Transverse colon (tissue), 4 donors: ENCODE data around the gene NLGN1. TPM values are rescaled to one million over a fixed set of nuclear protein-coding genes. Genes with fewer than 3 reads are reported as not detected.
A peak's percentile ranks its signal among the peaks of the same experiment; 100 is the strongest.
"Not testable (repeated sequence)": the region's sequence is repeated elsewhere in the genome, so short reads cannot be mapped to it uniquely, and the experiment has no call there.

Experiments
- DNase-seq: peaks from one replicate; pipeline ENCODE4 v3.0.0-alpha.2; 2019
- H3K27ac ChIP-seq, 4 donors: fragments of 200-600 bp; sonication (generic); 2 replicates each; pipeline ENCODE4 v1.5.1; 2016 to 2018; ENCODE audit warnings: inconsistent platforms in 4 of 4
- H3K27me3 ChIP-seq: fragments of 200-600 bp; sonication (generic); 2 replicates; pipeline ENCODE4 v1.5.1; 2017; ENCODE audit warnings: inconsistent platforms
- H3K36me3 ChIP-seq, 4 donors: fragments of 200-600 bp; sonication (generic); 2 replicates each; pipeline ENCODE4 v1.5.1; 2017 to 2019; ENCODE audit warnings: inconsistent platforms in 4 of 4
- H3K4me1 ChIP-seq, 4 donors: fragments of 200-600 bp; sonication (generic); 2 replicates each; pipeline ENCODE4 v1.5.1; 2017 to 2020; ENCODE audit warnings: inconsistent platforms in 4 of 4
- H3K4me3 ChIP-seq, 4 donors: fragments of 200-600 bp; sonication (generic); 1 replicate in 1 of 4; 2 replicates in 3 of 4; pipeline versions ENCODE4 v1.5.1 to v1.6.1; 2017 to 2019; ENCODE audit warnings: inconsistent platforms in 4 of 4
- H3K9me3 ChIP-seq, 2 donors: fragments of 200-600 bp; sonication (generic); 2 replicates each; pipeline ENCODE4 v1.5.1; 2017 to 2019; ENCODE audit warnings: inconsistent platforms in 2 of 2
- CTCF ChIP-seq, 5 experiments: fragments of 200-600 bp in 3 of 5; fragments of 450-650 bp in 2 of 5; sonication (generic) in 3 of 5; IDR thresholded peaks; 1 replicate in 2 of 5; 2 replicates in 3 of 5; pipeline ENCODE4 v1.5.1; 2016 to 2017; ENCODE audit warnings: antibody characterized with exemption in 5 of 5, inconsistent platforms in 3 of 5, mild to moderate bottlenecking in 2 of 5, moderate library complexity in 1 of 5
- EP300 ChIP-seq: sonication (generic); formaldehyde crosslinking; IDR thresholded peaks from one replicate; pipeline ENCODE4 v1.6.1; 2017; ENCODE audit warnings: antibody characterized with exemption, low read depth
- POLR2A ChIP-seq: fragments of 450-650 bp; IDR thresholded peaks from one replicate; pipeline ENCODE4 v1.6.1; 2016; ENCODE audit warnings: antibody characterized with exemption, mild to moderate bottlenecking, moderate library complexity
- POLR2AphosphoS5 ChIP-seq, 3 donors: sonication (generic); formaldehyde crosslinking; IDR thresholded peaks; one replicate each; pipeline ENCODE4 v1.6.1; 2016; ENCODE audit warnings: antibody characterized with exemption in 3 of 3
- WGBS, 2 donors: methylation state at CpG; one replicate each; pipeline ENCODE4 v1.1.5; 2018; ENCODE audit warnings: low coverage in 1 of 2; 5-methylcytosine and 5-hydroxymethylcytosine counted together
- in situ Hi-C, 4 donors: fragments of 200-750 bp; cut with MboI; loops; one replicate each; pipeline versions ENCODE4 v1.15.0 to v1.15.1; 2017; ENCODE audit warnings: low sequenced_read_pairs in 3 of 4, low pct_ligation_motif_present in 1 of 4, low pct_unique_long_range_greater_than_20kb in 1 of 4
- intact Hi-C: fragments of 100-400 bp; cut with DNase I; formaldehyde crosslinking; loops from one replicate; pipeline ENCODE4 v1.15.1; 2023; ENCODE audit warnings: low total_unique reads
- total RNA-seq, 4 donors: library from RNA; depleted of rRNA; stranded (reverse); fragments of >200 nt; gene quantifications; one replicate each; pipeline ENCODE4 v1.1.0, GENCODE V29; 2016

The NLGN1 gene
- total RNA-seq, 4 donors from 2014 or later = 0.40 to 5.2 (median 1.9) TPM; not detected in 1

- no peak overlapping the region for H3K4me3 ChIP-seq
- no peak overlapping the region for H3K27ac ChIP-seq
- no peaks in the 10 kb centered on the region for H3K4me1 ChIP-seq
- WGBS, 2 donors = 18 to 33% methylated on average over 3 of the region's 3 CpGs
- DNase-seq = no peak
- no peaks in the 10 kb centered on the region for H3K36me3 ChIP-seq
- H3K9me3 ChIP-seq = no peaks in the 10 kb centered on the region
- in situ Hi-C loops (no loop called here), intact Hi-C loops (loop anchor here (2.0 kb wide), 1 partner anchor 19 kb away; no protein-coding TSS in a partner anchor)
- no peaks in the 10 kb centered on the region for H3K27me3 ChIP-seq
- TF ChIP-seq CTCF (IDR thresholded peaks at IDR 0.05) (peak in 4 of 5 experiments; percentile 28 to 50 (median 42)), POLR2A (no peak)
Observed at GRCh38 chr3:173371848-173372487, 25.6 kb upstream of the NLGN1 start.

GRCh38 chr3:173380681-173381080 is 16.9 kb upstream of the NLGN1 start:
- 79 to 86% methylated on average over 3 of the region's 3 CpGs for WGBS, 2 donors
- DNase-seq = no peak
- intact Hi-C loops = no loop called here
- H3K9me3 ChIP-seq = no peaks in the 10 kb centered on the region
- no peaks in the 10 kb centered on the region for H3K27me3 ChIP-seq
- no peaks in the 10 kb centered on the region for H3K36me3 ChIP-seq
- TF ChIP-seq POLR2AphosphoS5 (IDR thresholded peaks at IDR 0.05) = no peak
- TF ChIP-seq CTCF (IDR thresholded peaks at IDR 0.05) = no peak
- no peak for TF ChIP-seq EP300
- TF ChIP-seq POLR2A = no peak
- no peak overlapping the region for H3K27ac ChIP-seq
- H3K4me3 ChIP-seq = no peak overlapping the region
- H3K4me1 ChIP-seq = no peaks in the 10 kb centered on the region
- in situ Hi-C loops = loop anchor here in 1 of 4 donors (25.0 kb wide), 1 partner anchor 182 kb away; no protein-coding TSS in a partner anchor

- in situ Hi-C loops = loop anchor here in 1 of 4 donors (25.0 kb wide), 1 partner anchor 180 kb away; no protein-coding TSS in a partner anchor
- H3K9me3 ChIP-seq, H3K27ac ChIP-seq, H3K27me3 ChIP-seq, H3K4me1 ChIP-seq, H3K4me3 ChIP-seq, H3K36me3 ChIP-seq, DNase-seq, intact Hi-C loops: not testable (repeated sequence)
- WGBS, 2 donors = 62 to 83% methylated on average over 3 to 5 of the region's 5 CpGs
Observed at GRCh38 chr3:173381936-173382335, 15.6 kb upstream of the NLGN1 start.

GRCh38 chr3:173395073-173395411 is 2.5 kb upstream of the NLGN1 start:
- in situ Hi-C loops (loop anchor here in 1 of 4 donors (25.0 kb wide), 1 partner anchor 167 kb away; no protein-coding TSS in a partner anchor), intact Hi-C loops (no loop called here)
- Histone ChIP-seq H3K9me3 (no peaks in the 10 kb centered on the region), H3K27ac (peak overlapping the region; percentile 76 to 85 (median 82)), H3K4me1 (peaks cover 0 to 37% (median 8%) of the 10 kb centered on the region in 4 donors), H3K4me3 (peak overlapping the region; percentile 12 to 78 (median 47)), H3K36me3 (no peaks in the 10 kb centered on the region), H3K27me3 (peaks cover 61% of the 10 kb centered on the region)
- TF ChIP-seq CTCF (IDR thresholded peaks at IDR 0.05) (no peak), POLR2AphosphoS5 (IDR thresholded peaks at IDR 0.05) (no peak), POLR2A (no peak), EP300 (no peak)
- DNase-seq = no peak
- 4 to 12% methylated on average over 7 to 10 of the region's 10 CpGs for WGBS, 2 donors
